GM12875 (cell line): ENCODE data around the gene KDM6A.

Source experiments
- H3K4me3 ChIP-seq: one replicate; pipeline ENCODE4 v1.5.1; 2011; ENCODE audit warnings: low read depth, low read length, control low read depth
- CTCF ChIP-seq: IDR thresholded peaks from 2 replicates; pipeline ENCODE4 v1.5.1; 2011; ENCODE audit warnings: low read depth, mild to moderate bottlenecking, control low read depth, inconsistent platforms, low read length, moderate library complexity, borderline replicate concordance; ENCODE audit not compliant: insufficient read depth

Gene KDM6A

GRCh38 chrX:44975666-44976263, 102.8 kb downstream of the KDM6A start:
- no peak overlapping the region for H3K4me3 ChIP-seq
- TF ChIP-seq CTCF = no peak

- H3K4me3 ChIP-seq = no peak overlapping the region
- TF ChIP-seq CTCF = no peak
These were observed 106.0 kb downstream of the KDM6A start for GRCh38 chrX:44978976-44979375.

DNA sequence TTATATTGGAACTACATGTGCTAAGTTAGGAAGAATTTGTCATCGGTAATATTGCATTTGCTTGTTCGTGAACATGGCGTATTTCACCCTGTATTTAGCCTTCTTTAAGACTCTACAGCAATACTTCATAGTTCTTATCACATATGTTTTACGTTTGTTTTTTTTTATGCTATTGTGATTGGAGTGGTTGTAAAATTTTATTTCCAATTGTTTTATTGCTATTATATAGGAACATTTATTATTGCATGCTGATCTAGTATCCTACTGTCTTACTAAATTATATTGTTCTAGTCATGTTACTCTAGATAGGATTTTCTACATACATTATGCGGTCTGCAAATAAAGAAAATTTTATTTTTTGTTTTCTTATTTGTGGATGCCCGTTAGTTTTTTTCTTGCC, 107.4 kb downstream of the KDM6A start:
- no peak for TF ChIP-seq CTCF

DNA sequence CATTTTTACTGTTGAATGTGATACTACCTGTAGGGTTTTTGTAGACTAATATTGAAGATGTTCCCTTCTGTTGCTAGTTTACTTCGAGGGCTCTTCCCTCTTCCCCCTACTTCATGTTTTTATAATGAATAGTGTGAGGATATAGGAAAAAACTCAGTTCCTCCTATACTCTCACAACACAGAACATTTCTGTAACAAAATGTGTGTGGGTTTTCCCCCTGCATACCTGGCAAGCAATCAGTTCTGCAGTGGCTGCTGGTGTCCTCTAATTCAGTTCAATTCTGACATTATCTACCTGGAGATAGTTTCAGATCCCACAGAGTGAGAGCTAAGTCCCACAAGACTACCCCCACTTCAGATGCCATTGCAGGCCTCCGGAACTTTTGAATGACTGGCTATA, 107.9 kb downstream of the KDM6A start:
- no peak overlapping the region for H3K4me3 ChIP-seq
- no peak for TF ChIP-seq CTCF

More for the DNA sequence above, 107.4 kb downstream of the KDM6A start:
- no peak overlapping the region for H3K4me3 ChIP-seq

DNA sequence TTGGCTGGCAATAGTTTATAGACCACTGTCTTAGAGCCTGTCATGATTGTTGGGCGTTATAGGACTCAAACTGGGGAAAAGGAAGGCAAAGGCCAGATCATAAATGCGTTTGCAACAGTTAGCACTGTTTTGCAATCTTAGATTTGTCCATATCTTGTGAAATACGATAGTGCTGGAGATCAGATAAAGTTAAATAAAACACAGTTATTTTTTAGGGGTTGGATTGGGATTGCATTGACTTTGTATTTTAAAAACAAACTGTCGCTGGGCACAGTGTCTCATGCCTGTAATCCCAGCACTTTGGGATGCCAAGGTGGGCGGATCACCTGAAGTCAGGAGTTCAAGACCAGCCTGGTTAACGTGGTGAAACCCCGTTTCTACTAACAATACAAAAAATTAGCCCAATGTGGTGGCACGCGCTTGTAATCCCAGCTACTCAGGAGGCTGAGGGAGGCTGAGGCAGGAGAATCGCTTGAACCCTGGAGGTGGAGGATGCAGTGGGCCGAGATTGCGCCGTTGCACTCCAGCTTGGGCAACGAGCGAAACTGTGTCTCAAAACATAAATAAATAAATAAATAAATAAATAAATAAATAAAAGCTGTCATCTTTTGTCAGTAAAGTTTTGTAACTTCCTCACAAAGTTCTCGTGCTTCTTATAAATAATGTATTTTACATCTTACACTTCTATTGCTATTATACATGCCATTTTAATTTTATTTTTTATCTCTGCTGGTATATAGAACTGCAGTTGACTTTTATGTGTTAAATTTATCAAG, 117.2 kb downstream of the KDM6A start:
- no peak for TF ChIP-seq CTCF
- no peak overlapping the region for H3K4me3 ChIP-seq

DNA sequence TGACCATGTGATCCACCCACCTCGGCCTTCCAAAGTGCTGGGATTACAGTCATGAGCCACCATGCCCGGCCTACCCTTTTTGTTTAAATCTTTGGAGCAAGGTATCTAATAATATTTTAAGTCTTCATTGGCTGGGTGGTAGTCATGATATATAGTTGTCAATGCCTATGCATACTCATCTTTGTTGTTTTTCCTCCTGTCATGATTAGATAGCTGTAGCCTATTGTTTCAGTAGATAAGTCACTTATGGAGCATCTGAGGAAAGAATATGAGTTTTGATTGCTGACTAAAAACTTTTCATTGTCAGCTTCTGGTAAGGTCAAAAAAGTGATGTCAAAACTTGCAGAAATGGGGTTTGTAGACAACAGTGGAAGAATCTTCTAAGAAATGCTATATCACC, 119.8 kb downstream of the KDM6A start:
- no peak for TF ChIP-seq CTCF
- H3K4me3 ChIP-seq = no peak overlapping the region

DNA sequence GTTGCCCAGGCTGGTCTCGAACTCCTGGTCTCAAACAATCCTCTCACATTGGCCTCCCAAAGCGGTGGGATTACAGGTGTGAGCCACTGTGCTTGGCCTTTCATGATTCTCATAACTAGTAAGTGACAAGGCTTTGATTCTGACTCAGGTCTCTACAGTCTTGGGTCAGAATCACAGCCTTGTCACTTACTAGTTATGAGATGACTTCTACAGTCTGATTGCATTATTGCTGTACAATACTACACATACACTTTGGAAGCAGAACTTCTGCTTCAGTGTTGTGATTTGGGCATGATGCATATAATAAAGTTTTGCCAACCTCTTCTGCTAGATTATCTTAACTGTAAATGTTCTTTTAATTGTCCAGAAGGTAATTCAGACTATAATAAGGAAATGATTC, 123.3 kb downstream of the KDM6A start:
- TF ChIP-seq CTCF = no peak

More for the DNA sequence above, 123.3 kb downstream of the KDM6A start:
- no peak overlapping the region for H3K4me3 ChIP-seq
